ENCODE results near the gene PSMA6.
A peak's percentile ranks its signal among the peaks of the same experiment; 100 is the strongest.
"Not testable (repeated sequence)": the region's sequence is repeated elsewhere in the genome, so short reads cannot be mapped to it uniquely, and the experiment has no call there.

The PSMA6 gene

DNA sequence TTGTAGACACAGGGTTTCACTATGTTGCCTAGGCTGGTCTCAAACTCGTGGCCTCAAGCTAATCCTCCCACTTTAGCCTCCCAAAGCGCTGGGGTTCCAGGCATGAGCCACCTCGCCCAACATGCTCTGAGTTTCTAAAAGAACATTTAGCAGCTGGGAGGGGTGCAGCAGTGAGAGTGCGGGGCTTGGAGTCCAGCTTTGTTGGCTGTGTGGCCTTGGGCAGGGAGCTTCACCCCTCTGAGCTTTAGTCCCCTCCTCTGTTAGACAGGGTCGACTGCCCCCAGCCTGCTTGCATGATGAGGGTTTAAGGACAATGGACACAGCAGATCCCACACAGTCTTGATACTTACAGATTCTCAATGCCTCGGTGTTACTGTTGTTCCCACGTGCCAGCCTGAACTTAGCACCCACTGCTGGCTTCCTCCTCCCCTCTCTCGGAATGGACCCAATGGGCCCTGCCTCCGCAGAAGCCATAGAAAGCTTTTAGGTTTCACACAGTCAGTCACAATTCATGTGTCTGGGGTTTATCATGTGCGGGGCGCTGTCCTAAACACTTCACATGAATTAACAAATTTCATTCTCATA, 54.6 kb downstream of the PSMA6 start:
- DNase-seq = no peak

DNA sequence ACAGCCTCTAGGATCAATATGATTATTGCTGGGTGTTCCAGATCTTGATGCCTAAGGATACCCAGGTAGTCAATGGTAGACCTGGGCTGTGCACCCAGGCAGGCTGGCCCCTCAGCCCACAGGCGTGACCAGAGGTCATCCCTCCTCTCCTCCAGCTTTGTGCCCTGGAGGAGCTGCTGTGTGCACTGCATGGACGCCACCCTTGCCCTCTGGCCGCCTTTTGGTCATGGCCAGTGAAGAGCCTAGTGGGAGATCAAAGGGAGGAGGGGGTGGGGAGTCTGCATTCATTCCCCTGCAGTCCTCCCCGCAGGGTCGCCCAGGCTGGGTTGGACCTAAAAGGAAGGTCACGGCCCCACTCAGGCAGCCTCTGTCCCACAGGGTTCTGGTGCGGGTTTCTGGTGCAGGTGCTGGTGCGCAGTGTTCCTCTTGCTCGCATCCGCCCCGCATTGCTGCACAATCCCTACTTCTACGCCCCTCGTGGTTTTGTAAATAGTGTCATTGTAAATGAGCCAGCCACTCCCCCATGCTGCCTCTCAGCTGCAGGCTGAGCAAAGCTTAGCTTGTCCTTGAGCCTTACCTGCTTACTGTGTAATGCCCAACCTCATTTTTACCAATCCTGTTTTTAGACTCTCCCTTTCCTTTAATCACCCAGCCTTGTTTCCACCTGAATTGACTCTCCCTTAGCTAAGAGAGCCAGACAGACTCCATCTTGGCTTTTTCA, 55.3 kb downstream of the PSMA6 start:
- DNase-seq = no peak

DNA sequence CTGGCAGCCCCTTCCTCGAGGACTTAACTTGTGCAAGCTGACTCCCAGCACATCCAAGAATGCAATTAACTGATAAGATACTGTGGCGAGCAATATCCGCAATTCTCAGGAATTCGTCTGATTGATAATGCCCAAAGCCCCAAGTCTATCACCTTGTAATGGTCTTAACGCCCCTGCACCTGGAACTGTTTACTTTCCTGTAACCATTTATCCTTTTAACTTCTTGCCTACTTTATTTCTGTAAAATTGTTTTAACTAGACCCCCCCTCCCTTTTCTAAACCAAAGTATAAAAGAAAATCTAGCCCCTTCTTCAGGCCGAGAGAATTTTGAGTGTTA, 55.8 kb downstream of the PSMA6 start:
- not testable (repeated sequence) for DNase-seq

DNA sequence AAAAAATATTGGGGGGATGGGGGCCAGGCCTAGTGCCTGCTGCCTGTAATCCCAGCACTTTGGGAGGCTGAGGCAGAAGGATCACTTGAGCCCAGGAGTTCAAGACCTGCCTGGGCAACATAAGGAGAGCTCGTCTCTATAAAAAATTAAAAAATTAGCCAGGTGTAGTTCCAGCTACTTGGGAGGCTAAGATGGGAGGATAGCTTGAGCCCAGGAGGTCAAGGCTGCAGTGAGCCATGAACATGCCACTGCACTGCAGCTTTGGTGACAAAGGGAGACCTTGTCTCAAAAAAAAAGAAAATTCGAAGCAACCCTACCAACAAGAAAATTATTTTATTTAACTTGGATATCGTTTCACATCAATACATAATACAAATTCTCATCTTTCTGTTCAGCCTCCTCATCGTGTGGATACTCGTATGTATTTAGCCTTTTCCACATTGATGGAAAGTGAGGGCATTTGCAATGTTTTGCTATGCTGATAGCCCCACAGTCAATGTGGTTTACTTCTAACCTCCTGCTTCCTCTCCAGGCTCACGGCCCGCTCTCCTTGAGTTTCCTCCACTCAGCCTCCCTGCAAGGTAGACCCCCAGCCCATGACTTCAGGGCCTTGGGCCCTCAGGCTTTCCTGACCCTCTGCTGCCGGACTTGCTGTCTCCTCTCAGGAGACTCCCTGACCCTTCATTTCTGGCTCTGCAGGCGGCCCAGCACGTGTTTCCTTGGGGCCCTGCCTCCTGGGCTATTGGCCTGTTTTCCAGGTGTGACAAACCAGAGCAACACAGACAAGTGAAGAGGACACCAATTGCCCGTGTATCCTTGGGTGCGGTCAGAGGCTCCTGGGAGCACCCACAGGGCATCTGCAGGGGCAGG, 57.5 kb downstream of the PSMA6 start:
- DNase-seq = no peak

DNA sequence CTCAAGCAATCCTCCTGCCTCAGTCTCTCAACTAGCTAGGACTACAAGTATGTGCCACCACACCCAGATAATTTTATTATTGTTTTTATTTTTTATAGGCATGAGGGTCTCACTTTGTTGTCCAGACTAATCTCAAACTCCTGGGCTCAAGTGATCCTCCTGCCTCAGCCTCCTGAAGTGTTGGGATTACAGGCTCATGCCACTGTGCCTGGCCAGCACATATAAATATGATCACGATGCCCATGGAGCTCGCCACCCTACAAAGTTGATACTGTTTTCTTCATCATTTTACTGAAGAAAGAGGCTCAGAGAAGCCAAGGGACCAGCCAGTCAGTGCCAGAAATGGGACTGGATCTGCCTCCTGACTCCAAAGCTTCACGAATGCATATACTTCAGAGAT, 59.3 kb downstream of the PSMA6 start:
- no peak for DNase-seq

DNA sequence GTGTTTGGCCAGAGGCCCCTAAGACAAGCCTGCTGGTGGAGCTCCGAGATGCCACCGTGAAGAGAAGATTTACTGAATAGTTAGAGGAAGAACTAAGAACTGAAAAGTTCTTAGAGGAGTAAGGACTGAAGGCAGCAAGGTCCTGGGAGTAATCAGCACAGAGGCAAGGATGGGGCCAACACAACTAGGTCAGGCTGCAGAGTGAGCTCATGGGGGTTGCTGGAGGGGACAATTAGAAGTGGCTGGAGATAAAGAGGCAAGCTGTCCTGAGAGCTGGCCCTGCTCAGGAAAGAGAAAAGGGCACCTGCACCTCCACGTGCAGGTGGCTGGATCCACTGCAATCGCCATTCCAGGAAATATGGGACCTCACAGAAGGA, 59.7 kb downstream of the PSMA6 start:
- DNase-seq = no peak

DNA sequence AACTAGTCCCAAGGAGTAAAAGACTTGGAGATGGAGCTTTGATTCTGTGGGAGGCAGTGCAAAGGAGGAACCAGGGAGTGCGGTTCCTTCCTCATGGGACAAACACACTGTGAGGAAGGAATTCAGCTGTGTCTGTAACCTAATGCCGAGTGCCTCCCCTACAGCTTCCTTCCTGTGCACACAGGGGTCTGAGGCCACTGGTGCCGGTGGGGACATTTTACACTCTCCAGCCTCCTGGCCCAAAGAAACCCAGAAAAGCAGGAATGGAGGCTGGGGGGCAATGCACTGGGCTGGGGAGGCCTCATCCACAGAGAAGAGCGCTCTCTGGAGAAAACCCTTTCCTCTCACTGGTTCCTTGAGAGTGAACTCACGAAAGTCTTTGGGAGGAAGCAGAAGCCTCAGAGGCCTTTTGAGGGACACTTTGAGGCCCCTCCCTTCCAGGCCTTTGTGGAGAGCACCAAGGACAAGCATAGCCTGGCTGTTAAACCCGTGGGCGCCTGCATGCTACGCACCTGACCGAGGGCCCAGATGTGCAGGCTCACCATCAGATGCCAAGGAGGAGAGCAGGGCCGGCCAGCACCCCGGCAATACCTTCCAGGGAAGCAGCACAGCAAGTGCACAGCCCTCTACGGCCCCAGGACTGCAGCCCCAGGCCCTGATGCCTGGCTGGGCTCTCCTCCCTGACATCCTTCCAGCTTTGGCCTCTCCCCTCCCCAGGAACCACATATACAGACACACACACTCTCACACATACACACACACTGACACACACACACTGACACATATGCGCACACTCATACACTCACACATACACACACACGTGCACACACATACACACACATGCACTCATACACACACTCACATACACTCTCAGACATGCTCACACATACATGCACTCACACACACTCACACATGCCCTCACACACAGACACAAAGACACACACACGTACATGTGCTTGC, 60.4 kb downstream of the PSMA6 start:
- DNase-seq = no peak

DNA sequence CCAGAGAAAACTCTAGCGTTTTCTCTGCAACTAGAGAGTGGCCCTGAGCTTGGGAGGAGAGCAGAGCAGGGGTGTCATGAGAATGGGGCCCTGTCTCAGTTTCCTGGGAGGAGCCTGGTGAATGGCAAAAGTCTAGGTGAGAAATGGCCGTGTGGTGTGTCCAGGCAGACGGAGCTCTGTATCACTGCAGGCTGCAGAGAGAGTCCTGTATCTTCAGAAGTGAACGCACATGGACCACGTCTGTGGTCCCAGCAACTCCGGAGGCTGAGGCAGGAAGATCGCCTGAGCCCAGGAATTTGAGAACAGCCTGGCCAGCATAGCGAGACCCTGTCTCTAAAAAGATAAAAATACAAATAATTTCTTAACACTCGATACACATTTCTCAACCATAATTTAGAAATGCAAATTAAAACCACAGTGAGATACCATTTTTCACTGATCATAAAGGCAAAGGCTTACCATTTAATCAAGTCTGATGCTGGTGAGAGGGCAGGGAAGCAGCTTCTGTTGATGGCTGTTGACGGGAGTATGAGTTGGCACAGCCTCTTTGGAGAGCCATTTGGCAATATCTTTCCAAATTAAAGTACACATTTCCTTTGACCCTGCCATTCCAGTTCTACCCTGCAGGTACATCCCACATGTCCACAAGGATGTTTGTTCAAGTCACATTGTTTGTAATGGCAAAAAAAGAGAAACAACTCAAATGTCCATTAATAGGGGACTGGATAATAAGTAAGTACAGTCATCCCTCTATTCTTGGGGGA, 61.4 kb downstream of the PSMA6 start:
- DNase-seq = no peak

DNA sequence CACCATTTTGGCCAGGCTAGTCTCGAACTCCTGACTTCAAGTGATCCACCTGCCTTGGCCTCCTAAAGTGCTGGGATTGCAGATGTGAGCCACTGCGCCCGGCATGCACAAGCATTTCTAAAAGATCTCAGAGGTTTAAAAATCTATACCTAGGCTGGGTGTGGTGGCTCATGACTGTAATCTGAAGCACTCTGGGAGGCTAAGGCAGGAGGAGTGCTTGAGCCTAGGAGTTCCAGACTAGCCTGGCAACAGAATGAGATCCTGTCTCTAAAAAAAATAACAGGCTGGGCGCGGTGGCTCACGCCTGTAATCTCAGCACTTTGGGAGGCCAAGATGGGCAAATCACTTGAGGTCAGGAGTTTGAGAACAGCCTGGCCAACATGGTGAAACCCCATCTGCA, 63.1 kb downstream of the PSMA6 start:
- not testable (repeated sequence) for DNase-seq

DNA sequence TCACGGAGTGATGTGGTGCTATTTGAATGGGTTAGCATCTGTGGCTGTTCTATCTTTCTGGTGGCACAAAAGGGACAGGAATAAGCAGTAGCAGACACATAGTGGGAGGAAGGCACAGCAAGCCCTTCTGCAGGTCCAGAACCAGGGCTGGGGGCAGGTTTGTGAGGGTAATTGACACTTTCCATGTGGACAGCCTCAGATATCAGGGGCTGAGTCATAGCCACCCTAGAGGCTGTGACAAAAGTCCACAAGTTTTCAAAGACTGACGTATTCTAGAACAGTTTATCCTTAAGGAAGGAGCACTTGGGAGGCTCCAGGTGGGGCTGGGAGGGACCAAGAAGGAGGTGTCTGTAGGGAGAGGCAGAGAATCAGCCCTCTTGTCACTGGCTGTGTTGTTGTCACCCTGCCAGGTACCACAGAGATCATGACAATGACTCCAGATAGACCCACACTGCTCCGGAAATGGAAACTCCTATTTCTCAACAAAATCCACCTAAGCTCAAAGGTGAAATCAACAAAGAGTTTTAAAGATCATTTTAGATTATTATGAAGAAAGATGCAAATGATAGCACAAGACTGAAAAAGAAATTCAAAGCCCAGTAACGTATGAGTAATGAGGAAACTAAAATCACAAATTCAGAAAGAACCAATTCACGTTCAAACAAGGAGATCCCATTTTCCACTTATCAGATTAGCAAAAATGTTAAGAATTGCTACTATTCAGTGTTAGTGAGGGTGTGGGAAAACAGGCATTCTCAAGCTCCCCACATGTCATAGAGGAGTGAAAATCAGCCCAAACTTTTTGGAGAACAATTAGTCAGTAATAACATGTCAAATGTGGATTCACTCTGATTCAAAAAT, 64.0 kb downstream of the PSMA6 start:
- DNase-seq = peak; percentile 38

DNA sequence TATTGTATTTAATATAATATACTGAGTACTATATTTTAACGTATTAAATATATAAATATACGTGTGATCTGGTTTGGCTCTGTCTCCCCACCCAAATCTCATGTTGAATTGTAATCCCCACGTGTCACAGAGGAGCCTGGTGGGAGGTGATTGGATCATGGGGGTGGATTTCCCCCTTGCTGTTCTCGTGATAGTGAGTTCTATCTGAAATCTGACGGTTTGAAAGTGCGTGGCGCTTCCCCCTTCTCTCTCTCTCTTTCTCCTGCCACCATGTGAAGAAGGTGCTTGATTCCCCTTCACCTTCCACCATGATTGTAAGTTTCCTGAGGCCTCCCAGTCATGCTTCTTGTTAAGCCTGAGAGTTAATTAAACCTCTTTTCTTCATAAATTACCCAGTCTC, 67.5 kb downstream of the PSMA6 start:
- DNase-seq = not testable (repeated sequence)

DNA sequence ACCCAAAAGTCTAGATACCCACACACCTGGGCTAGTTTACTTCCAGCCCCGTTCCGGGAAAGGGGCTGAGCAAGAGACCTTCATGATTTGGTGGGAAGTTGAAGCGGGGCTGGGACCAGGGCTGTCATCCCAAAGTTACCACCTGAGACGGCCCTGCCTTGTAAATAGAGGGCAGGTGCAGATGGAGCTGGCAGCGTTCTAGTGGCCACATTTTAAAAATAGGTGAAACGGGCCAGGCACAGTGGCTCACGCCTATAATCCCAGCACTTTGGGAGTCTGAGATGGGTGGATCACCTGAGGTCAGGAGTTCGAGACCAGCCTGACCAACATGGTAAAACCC, 68.9 kb downstream of the PSMA6 start:
- DNase-seq = no peak

DNA sequence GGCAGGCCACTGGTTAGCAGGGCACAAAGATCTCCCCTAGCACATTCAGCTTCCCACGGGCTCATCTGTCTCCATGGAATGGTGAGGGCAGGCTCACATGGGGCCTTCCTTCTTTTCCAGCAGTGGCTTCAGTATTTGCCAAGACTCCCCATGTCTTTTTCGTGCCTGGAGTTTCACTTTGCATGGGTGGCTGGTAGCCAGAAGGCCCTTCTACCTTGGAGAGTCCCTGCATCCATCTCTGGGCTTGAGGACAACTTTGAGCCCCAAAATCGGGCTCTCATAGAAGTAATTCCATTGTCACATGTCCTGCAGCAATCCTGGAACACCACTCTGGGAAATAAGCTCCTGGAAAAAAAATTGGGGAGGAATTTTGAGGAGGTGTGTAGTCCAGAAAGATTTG, 70.3 kb downstream of the PSMA6 start:
- DNase-seq = no peak

DNA sequence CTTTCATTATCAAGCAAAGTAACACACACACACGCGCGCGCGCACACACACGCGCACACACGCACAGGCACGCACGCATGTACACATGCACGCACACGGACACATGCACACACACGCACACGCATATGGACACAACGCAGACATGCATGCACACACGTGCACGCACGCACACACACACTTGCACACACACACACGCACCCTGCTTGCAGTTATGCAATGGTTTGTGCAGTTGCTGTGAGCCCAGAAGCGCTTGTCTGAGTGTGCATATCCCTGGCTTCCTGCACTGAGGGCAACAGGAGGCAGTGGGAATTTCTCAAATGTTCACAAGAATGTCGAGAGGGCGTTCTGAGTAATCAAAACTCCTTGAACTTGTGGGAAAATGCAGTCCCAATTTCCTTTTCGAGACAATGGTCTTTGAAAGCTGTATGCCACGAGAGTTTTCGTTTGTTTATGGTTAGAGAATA, 70.8 kb downstream of the PSMA6 start:
- DNase-seq = no peak

DNA sequence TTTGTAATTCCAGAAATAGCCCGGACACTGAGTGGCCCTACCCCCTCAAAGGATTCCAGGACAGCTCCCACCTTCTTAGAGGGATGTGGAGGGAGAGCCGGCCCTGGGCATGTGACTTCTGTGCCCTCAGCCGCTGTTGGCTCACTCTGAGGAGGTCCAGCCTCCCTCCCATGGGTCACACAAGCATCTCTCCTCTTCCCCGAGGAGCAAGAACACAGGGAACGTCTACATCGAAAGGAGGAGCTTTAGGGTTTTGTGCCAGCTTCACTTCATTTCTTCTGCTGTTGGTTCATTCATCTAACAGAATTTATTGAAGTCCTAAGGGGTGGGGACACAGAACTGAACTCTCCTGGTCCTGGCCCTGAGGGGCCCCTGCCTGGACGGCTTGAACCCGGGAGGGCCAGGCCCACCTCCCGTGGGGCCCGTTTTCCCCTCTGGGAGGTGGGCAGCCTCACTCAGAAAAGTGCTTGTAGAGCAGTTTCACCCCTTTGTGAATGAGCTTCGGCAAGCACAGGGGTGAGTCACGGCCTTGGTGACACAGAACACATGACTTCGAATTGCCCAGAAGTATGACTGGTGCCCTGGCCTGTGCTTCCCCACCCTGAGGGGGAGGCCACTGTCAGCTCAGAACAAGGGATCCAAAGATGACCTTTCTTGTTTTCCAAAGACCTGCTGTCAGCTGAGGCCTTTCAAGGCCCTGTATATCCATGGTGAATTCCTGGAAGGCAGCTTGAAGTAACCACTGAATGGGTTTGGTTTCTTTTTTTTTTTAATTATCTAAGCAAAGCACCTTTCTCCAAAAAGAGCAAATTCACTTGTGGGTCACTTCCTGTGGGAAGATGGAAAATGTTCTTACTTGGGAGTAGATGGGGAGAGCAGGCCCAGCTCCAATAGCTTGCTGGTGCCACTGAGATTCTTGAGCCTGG, 73.2 kb downstream of the PSMA6 start:
- peak; percentile 85 for DNase-seq

DNA sequence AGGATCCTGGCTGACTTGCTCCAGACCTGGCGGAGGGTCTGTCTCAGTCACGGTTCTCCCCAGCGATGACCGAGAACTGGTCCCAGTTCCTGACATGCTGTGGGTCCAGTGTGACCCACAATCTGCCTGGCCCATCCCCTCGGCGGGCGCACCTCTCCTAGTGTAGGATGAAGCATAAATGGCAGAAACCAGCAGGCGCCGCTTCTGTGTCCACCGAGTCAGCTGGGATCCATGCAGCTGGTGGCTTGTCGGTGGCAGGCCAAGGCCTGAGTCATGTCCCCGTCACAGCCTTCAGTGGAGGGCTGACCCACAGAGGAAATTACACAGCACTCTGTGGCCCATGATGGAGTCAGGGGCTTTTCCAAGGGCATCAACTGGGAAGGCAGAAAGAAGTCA, 73.9 kb downstream of the PSMA6 start:
- peak; percentile 33 for DNase-seq

DNA sequence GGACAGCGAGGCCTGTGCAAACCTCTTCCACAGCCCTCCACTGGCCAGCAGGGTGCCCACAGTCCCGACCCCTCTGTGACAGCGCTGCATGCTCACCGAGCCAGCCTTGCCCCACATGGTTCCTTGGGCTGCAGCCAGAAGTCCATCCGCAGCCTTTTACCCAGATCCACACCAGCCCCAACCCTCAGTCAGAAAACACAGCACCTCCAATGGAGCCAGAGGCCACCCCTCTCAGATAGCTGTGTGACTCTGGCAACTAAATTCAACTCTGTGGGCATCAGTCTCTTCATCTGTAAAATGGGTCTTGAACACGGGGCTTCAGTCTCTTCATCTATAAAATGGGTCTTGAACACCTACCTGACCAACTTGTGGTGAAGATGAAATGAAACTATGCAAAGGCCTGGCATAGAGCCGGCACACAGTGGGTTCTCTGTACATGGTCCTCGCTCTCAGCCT, 74.4 kb downstream of the PSMA6 start:
- DNase-seq = no peak

DNA sequence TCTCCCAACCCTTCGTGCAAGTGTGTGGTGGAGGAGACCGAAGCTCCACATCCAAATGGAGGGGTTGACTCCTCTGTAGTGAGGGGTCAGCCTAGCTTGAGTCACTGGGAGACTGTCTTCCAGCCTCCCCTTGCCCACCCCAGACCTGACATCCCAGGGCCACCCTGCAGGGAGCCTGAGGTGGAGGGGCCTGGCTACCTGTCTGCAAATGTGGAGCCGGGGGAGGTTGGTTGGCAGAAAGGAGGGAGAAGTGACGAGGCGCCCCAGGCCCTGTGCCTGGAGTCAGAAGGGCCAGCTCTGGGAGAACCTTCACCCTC, 74.8 kb downstream of the PSMA6 start:
- no peak for DNase-seq
